ENCODE measurements around the gene ZFYVE28.

Gene ZFYVE28

GRCh38 chr4:2304321-2304876 is 114.0 kb downstream of the ZFYVE28 start:
- no peak for DNase-seq (ENCODE audit: low read depth in 2 of 2)

GRCh38 chr4:2303686-2304320 is 114.6 kb downstream of the ZFYVE28 start:
- DNase-seq (ENCODE audit: low read depth in 2 of 2), result no peak

GRCh38 chr4:2303121-2303685 is 115.2 kb downstream of the ZFYVE28 start:
- DNase-seq (ENCODE audit: low read depth in 2 of 2), result no peak

GRCh38 chr4:2302387-2303119 is 115.9 kb downstream of the ZFYVE28 start:
- no peak for DNase-seq (ENCODE audit: low read depth in 2 of 2)

- DNase-seq (ENCODE audit: low read depth in 2 of 2), result no peak
Measured at GRCh38 chr4:2301806-2302205, 116.6 kb downstream of the ZFYVE28 start.

GRCh38 chr4:2301225-2301642 is 117.2 kb downstream of the ZFYVE28 start:
- DNase-seq (ENCODE audit: low read depth in 2 of 2), result no peak

GRCh38 chr4:2300431-2301224 is 117.8 kb downstream of the ZFYVE28 start:
- DNase-seq (ENCODE audit: low read depth in 2 of 2), result no peak

GRCh38 chr4:2299794-2300193 is 118.7 kb downstream of the ZFYVE28 start:
- no peak for DNase-seq (ENCODE audit: low read depth in 2 of 2)

GRCh38 chr4:2298532-2298991 is 119.9 kb downstream of the ZFYVE28 start:
- no peak for DNase-seq (ENCODE audit: low read depth in 2 of 2)

- no peak for DNase-seq (ENCODE audit: low read depth in 2 of 2)
Measured at GRCh38 chr4:2297606-2298531, 120.6 kb downstream of the ZFYVE28 start.

GRCh38 chr4:2296631-2297601 is 121.5 kb downstream of the ZFYVE28 start:
- no peak for DNase-seq (ENCODE audit: low read depth in 2 of 2)

- DNase-seq (ENCODE audit: low read depth in 2 of 2), result no peak
Measured at GRCh38 chr4:2295900-2296442, 122.5 kb downstream of the ZFYVE28 start.

GRCh38 chr4:2295500-2295899 is 122.9 kb downstream of the ZFYVE28 start:
- DNase-seq (ENCODE audit: low read depth in 2 of 2), result no peak

GRCh38 chr4:2292646-2293108 is 125.8 kb downstream of the ZFYVE28 start:
- no peak for DNase-seq (ENCODE audit: low read depth in 2 of 2)

GRCh38 chr4:2291705-2292645 is 126.5 kb downstream of the ZFYVE28 start:
- no peak for DNase-seq (ENCODE audit: low read depth in 2 of 2)

- peak; percentile 26 to 35 for DNase-seq (ENCODE audit: low read depth in 2 of 2)
Measured at GRCh38 chr4:2290974-2291704, 127.3 kb downstream of the ZFYVE28 start.

- no peak for DNase-seq (ENCODE audit: low read depth in 2 of 2)
Measured at GRCh38 chr4:2290488-2290887, 128.0 kb downstream of the ZFYVE28 start.

Measured in stimulated activated CD4-positive, alpha-beta T cell treated with anti-CD3 and anti-CD28 coated beads, Interleukin-4, amount 100 ng/mL, for 48 hours (primary cell).